LNCAP (cell line): Measurements from ENCODE around the gene TSPAN1.

Experiments
- CTCF ChIP-seq: fragments of 450-650 bp; IDR thresholded peaks from 2 replicates; pipeline ENCODE4 v1.5.1; 2017; ENCODE audit warnings: mild to moderate bottlenecking

Gene TSPAN1

DNA sequence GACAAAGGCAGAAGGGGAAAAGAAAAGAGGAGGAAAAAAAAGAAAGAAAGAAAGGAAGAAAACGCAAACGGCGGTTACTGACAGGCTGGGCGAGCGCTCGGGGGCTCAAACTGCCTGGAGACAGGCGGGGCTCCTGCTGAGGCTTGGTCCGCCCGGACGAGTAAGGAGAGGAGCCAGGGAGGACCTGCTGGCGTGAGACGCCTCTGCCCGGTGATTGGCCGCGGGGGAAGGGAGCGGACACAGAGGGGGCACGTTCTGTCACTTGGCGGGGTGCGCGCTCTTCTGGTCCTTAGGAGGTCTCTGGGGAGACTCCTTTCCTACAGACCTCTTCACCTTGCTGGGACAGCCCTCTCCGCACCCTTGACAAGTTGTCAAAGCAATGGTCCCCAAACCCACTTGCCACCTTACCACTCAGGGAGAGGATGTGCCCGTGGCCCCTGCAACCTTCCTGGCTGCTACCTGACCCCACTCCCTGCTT, 41.7 kb upstream of the TSPAN1 start:
- TF ChIP-seq CTCF: no peak

DNA sequence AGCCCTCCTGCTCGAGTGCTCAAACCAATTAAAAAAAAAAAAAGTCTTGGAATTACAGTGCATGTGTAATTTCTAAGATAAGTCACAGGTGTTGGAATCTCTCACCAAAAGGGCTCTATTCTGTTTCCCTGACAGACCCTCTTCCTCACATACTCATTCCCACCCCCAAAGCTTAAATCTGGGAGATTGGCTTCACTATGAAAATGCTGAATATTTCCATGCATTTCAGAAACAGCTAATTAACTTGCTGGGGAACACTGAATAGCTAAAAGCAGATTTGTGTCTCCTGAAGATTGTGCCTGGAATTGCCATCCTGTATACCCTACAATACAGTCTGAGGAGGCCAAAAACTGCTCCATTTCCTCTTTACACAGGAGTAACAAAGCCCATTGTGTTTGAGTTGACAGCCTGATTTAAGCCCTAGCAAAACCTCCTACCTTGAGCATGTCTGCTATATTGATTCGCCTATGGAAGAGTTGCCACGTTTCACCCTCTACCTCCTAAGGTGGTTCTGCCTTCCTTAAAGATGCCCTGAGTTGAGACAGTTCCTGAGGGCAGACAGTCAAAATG, 41.0 kb upstream of the TSPAN1 start:
- no peak for TF ChIP-seq CTCF

DNA sequence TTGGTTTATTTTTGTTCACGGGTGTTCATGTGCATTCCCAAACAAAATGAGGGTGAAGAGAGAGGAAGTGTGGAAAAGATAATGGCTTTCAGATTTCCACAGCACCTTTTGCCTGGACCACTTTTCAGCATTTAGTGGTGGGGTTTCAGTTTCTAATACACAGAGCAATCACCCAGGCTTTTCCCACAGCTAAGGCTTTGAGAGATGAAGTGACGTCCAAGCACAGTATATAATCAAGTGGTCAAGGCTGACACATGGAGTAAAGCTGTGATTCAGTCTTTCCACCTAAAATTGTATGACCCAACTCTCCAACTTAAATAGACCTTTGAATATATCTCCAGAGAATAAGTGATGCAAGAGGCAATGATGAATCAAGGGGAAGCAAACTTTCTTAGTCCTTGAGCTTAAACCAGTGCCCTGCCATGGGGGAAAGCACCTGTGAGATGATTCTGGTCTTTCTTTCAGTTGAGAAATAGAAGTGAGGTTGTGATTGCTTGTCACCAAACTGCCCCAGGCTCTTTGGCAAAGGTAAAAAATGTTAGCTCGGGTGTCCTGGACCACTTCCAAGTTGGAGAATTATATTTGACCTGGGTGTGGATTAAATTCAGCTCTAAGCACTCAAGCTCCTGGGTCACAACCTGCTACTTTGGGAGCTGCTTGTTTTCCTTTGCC, 40.1 kb upstream of the TSPAN1 start:
- no peak for TF ChIP-seq CTCF

GRCh38 chr1:46136711-46137110, 38.2 kb upstream of the TSPAN1 start:
- no peak for TF ChIP-seq CTCF

DNA sequence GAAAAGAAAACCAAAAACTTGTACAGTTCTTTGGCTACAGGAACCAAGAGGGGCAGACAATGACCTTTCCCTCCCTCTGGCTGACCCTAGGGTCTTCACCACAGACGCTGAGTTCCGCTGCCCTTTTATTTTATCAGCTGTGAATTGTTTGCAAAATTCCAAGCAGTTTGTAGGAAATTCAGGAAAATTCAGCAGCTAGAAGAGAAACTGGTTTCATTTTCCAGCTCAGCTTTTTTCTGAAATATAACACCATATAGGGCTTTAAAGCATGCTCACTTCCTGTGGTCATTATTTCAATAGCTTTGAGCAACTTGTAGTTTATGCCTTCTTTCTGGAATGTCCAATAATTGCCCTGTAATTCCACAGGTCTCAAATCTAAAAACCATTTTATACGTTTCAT, 37.0 kb upstream of the TSPAN1 start:
- no peak for TF ChIP-seq CTCF

- no peak for TF ChIP-seq CTCF
Measured at GRCh38 chr1:46148318-46148717, 26.6 kb upstream of the TSPAN1 start.

DNA sequence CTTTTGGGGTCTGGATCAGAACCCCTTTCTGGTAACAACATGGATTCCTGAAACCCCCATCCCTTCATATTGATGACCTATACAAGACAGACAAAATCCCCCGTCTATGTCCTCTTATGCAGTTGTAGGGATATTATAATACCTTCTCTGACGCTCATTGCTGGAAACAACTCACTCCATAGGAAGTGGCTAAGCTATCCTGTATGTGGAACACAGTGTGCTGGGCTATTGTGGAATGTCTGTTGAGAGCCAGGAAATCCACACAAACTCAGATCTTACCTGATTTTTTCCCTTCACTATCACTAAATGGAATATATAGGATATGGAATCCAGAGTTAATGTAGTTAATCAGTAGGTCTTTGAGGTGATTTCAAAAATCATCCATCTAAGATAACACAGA, 24.8 kb upstream of the TSPAN1 start:
- no peak for TF ChIP-seq CTCF
